Adrenal gland (tissue), 5 donors: ENCODE data around the gene C1orf216.
A peak's percentile ranks its signal among the peaks of the same experiment; 100 is the strongest.

ENCODE experiments used
- POLR2A ChIP-seq, 2 donors: fragments of 450-650 bp; IDR thresholded peaks; one replicate each; pipeline ENCODE4 v1.6.1; 2017; ENCODE audit warnings: antibody characterized with exemption in 2 of 2, mild to moderate bottlenecking in 2 of 2, moderate library complexity in 1 of 2
- TF ChIP-seq, protein P1 (sequence below), 6 experiments: fragments of 450-650 bp in 4 of 6; fragments of 200-600 bp in 2 of 6; sonication (generic) in 1 of 6; IDR thresholded peaks; 1 replicate in 5 of 6; 2 replicates in 1 of 6; pipeline versions ENCODE4 v1.5.1 to v1.8.0; 2016 to 2021; ENCODE audit warnings: antibody characterized with exemption in 6 of 6, mild to moderate bottlenecking in 2 of 6, moderate library complexity in 1 of 6
- donor health status: DM: no; HTN: no; CAD: no.

DNA sequence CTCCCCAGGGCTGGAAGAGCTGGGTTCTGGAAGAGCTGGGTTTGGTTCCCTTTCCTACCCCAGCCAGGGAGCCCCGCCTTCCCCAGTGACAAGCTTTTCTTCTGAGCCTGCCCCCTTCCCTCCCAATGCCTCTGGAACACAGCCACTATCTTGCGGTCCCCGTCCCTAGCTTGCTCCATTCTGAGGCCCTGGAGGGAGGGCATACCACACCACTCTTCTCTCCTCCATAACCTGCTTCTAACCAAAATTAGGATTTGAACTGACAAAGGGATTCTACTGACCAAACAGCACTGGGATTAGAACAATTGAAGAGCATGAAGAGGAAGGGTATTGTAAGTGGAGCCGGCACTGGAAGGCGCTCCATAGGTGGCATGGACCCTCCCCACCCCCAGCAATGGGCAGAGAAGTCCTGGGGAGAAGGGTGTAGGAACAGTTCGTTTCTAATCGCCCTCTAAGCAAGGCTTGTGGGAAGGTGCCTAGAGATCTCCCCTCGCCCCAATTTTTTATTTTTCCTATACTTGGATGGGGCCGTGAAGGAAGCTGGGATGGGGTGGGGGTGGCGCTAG, 690 bp downstream of the C1orf216 start:
- TF ChIP-seq POLR2A (IDR thresholded peaks at IDR 0.05), result peak; percentile 29 to 33
- TF ChIP-seq, protein P1, sequence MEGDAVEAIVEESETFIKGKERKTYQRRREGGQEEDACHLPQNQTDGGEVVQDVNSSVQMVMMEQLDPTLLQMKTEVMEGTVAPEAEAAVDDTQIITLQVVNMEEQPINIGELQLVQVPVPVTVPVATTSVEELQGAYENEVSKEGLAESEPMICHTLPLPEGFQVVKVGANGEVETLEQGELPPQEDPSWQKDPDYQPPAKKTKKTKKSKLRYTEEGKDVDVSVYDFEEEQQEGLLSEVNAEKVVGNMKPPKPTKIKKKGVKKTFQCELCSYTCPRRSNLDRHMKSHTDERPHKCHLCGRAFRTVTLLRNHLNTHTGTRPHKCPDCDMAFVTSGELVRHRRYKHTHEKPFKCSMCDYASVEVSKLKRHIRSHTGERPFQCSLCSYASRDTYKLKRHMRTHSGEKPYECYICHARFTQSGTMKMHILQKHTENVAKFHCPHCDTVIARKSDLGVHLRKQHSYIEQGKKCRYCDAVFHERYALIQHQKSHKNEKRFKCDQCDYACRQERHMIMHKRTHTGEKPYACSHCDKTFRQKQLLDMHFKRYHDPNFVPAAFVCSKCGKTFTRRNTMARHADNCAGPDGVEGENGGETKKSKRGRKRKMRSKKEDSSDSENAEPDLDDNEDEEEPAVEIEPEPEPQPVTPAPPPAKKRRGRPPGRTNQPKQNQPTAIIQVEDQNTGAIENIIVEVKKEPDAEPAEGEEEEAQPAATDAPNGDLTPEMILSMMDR (IDR thresholded peaks at IDR 0.05), result no peak
